Liver (tissue), 9 donors: ENCODE data around the gene MDN1. TPM values are rescaled to one million over a fixed set of nuclear protein-coding genes. Genes with fewer than 3 reads are reported as not detected.

Experiments used
- DNase-seq: peaks from one replicate; pipeline ENCODE4 v3.0.0-alpha.2; 2017; ENCODE audit warnings: low spot score
- H3K27ac ChIP-seq, 2 donors: one replicate each; pipeline ENCODE4 v1.7.0; 2013; ENCODE audit warnings: inconsistent platforms in 2 of 2, low read length in 2 of 2, control low read depth in 1 of 2, low read depth in 1 of 2, mild to moderate bottlenecking in 1 of 2
- H3K27me3 ChIP-seq, 4 donors: one replicate each; pipeline versions ENCODE4 v1.6.1 to v1.7.0; 2013; ENCODE audit warnings: low read length in 3 of 4, inconsistent platforms in 1 of 4, mild to moderate bottlenecking in 1 of 4, moderate library complexity in 1 of 4; ENCODE audit not compliant: control insufficient read depth in 4 of 4, insufficient read depth in 4 of 4
- H3K36me3 ChIP-seq, 4 donors: one replicate each; pipeline versions ENCODE4 v1.6.1 to v1.7.0; 2013; ENCODE audit warnings: low read length in 3 of 4, mild to moderate bottlenecking in 3 of 4, low read depth in 1 of 4, moderate library complexity in 1 of 4; ENCODE audit not compliant: control insufficient read depth in 4 of 4, insufficient read depth in 3 of 4
- H3K4me1 ChIP-seq, 4 donors: one replicate each; pipeline versions ENCODE4 v1.6.1 to v1.7.0; 2013; ENCODE audit warnings: low read length in 3 of 4, mild to moderate bottlenecking in 3 of 4, moderate library complexity in 1 of 4; ENCODE audit not compliant: control insufficient read depth in 4 of 4, insufficient read depth in 4 of 4
- H3K4me3 ChIP-seq, 3 donors: one replicate each; pipeline versions ENCODE4 v1.6.1 to v1.7.0; 2013; ENCODE audit warnings: low read length in 3 of 3, control low read depth in 1 of 3, low read depth in 1 of 3, mild to moderate bottlenecking in 1 of 3
- H3K9ac ChIP-seq, 2 donors: one replicate each; pipeline ENCODE4 v1.7.0; 2013; ENCODE audit warnings: low read length in 2 of 2, mild to moderate bottlenecking in 2 of 2, moderate library complexity in 2 of 2, control low read depth in 1 of 2, low read depth in 1 of 2
- H3K9me3 ChIP-seq, 4 donors: one replicate each; pipeline versions ENCODE4 v1.6.1 to v1.7.0; 2013; ENCODE audit warnings: low read length in 3 of 4; ENCODE audit not compliant: control insufficient read depth in 4 of 4
- ATF3 ChIP-seq: IDR thresholded peaks from 2 replicates; pipeline ENCODE4 v1.6.1; 2016; ENCODE audit warnings: antibody characterized with exemption
- CTCF ChIP-seq: fragments of 150-350 bp; IDR thresholded peaks from 2 replicates; pipeline ENCODE4 v1.5.1; 2017; ENCODE audit warnings: improper control_type of control experiment, low read depth, low read length; ENCODE audit not compliant: missing input control
- EGR1 ChIP-seq, 2 donors: IDR thresholded peaks; 2 replicates each; pipeline ENCODE4 v1.6.1; 2016 to 2018; ENCODE audit warnings: antibody characterized with exemption in 2 of 2, low read depth in 2 of 2
- FOXA1 ChIP-seq: IDR thresholded peaks from 2 replicates; pipeline ENCODE4 v1.6.1; 2016; ENCODE audit warnings: antibody characterized with exemption
- FOXA2 ChIP-seq: IDR thresholded peaks from 2 replicates; pipeline ENCODE4 v1.6.1; 2016; ENCODE audit warnings: antibody characterized with exemption
- GABPA ChIP-seq, 2 donors: IDR thresholded peaks in 1 of 2; conservative IDR thresholded peaks in 1 of 2; 2 replicates each; pipeline ENCODE4 v1.6.1; 2016; ENCODE audit warnings: antibody characterized with exemption in 2 of 2, mild to moderate bottlenecking in 1 of 2, moderate library complexity in 1 of 2
- HNF4A ChIP-seq, 2 donors: conservative IDR thresholded peaks; 2 replicates each; pipeline ENCODE4 v1.6.1; 2016; ENCODE audit warnings: antibody characterized with exemption in 2 of 2, mild to moderate bottlenecking in 2 of 2
- HNF4G ChIP-seq: IDR thresholded peaks from 2 replicates; pipeline ENCODE4 v1.6.1; 2016; ENCODE audit warnings: antibody characterized with exemption
- JUND ChIP-seq, 2 donors: IDR thresholded peaks; 2 replicates each; pipeline ENCODE4 v1.6.1; 2016; ENCODE audit warnings: antibody characterized with exemption in 2 of 2
- NR2F2 ChIP-seq: IDR thresholded peaks from 2 replicates; pipeline ENCODE4 v1.6.1; 2016; ENCODE audit warnings: antibody characterized with exemption
- RXRA ChIP-seq, 2 donors: IDR thresholded peaks; 2 replicates each; pipeline ENCODE4 v1.6.1; 2017 to 2018; ENCODE audit warnings: antibody characterized with exemption in 2 of 2, mild to moderate bottlenecking in 1 of 2
- SP1 ChIP-seq: IDR thresholded peaks from 2 replicates; pipeline ENCODE4 v1.6.1; 2018; ENCODE audit warnings: antibody characterized with exemption, mild to moderate bottlenecking
- WGBS: extraction: QIAGEN DNeasy Blood & Tissue Kit; methylation state at CpG from one replicate; pipeline ENCODE4 v1.1.7; 2013; 5-methylcytosine and 5-hydroxymethylcytosine counted together
- polyA plus RNA-seq, 2 donors: library from polyadenylated mRNA; stranded (reverse) in 1 of 2; unstranded in 1 of 2; fragments of 200-250 nt in 1 of 2; fragments of >200 nt in 1 of 2; fragmentation: Nextera tagmentation in 1 of 2; extraction: Ambion mirVana in 1 of 2; gene quantifications; one replicate each; pipeline versions ENCODE4 v1.2.1 to v1.2.3, GENCODE V29; 2013 to 2015
- total RNA-seq, 2 donors: library from RNA; depleted of rRNA; stranded (reverse); fragments of >200 nt; gene quantifications; one replicate each; pipeline ENCODE4 v1.2.3, GENCODE V29; 2014
- TF ChIP-seq, protein P1 (sequence below): IDR thresholded peaks from 2 replicates; pipeline ENCODE4 v1.6.1; 2016; ENCODE audit warnings: antibody characterized with exemption
- TF ChIP-seq, protein P2 (sequence below): IDR thresholded peaks from 2 replicates; pipeline ENCODE4 v1.6.1; 2016; ENCODE audit warnings: antibody characterized with exemption, mild to moderate bottlenecking
- TF ChIP-seq, protein P3 (sequence below): IDR thresholded peaks from 2 replicates; pipeline ENCODE4 v1.6.1; 2016; ENCODE audit warnings: antibody characterized with exemption
- donor health status: healthy.
- donor health status: healthy.
- donor health status: healthy.
- donor health status: healthy.
- donor health status: healthy.

The MDN1 gene
- total and polyA plus RNA-seq, 4 donors, result 5.4 to 48.9 (median 22.8) TPM

DNA sequence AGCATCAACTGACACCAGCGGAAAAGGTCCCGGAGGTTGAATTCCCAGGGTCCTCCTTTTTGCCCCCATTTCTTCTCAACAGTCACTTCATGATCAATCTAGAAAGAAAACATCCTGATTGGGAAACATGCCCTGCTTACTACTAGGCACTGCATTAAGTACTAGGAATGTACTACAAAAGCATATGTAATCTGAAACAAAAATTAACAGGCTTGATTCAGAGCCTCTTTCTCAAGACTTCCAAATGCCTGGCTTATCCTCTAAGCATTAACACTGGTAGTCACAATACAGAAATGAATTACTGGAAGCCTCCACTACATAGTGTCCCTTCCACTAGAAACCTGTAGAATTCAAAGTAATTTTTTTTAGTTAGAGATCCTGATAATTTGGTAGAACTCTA is 96.5 kb downstream of the MDN1 start (continued):
- TF ChIP-seq, protein P1, sequence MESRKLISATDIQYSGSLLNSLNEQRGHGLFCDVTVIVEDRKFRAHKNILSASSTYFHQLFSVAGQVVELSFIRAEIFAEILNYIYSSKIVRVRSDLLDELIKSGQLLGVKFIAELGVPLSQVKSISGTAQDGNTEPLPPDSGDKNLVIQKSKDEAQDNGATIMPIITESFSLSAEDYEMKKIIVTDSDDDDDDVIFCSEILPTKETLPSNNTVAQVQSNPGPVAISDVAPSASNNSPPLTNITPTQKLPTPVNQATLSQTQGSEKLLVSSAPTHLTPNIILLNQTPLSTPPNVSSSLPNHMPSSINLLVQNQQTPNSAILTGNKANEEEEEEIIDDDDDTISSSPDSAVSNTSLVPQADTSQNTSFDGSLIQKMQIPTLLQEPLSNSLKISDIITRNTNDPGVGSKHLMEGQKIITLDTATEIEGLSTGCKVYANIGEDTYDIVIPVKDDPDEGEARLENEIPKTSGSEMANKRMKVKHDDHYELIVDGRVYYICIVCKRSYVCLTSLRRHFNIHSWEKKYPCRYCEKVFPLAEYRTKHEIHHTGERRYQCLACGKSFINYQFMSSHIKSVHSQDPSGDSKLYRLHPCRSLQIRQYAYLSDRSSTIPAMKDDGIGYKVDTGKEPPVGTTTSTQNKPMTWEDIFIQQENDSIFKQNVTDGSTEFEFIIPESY, result no peak

GRCh38 chr6:89716532-89716931 is 103.1 kb downstream of the MDN1 start:
- Histone ChIP-seq H3K4me3 (no peak overlapping the region), H3K27me3 (no peaks in the 10 kb centered on the region), H3K9ac (no peak overlapping the region), H3K27ac (no peak overlapping the region), H3K36me3 (peaks cover 9 to 78% (median 64%) of the 10 kb centered on the region in 4 donors), H3K4me1 (no peaks in the 10 kb centered on the region), H3K9me3 (no peaks in the 10 kb centered on the region)
- DNase-seq, result no peak
- TF ChIP-seq, protein P1, result no peak
- TF ChIP-seq, protein P2, sequence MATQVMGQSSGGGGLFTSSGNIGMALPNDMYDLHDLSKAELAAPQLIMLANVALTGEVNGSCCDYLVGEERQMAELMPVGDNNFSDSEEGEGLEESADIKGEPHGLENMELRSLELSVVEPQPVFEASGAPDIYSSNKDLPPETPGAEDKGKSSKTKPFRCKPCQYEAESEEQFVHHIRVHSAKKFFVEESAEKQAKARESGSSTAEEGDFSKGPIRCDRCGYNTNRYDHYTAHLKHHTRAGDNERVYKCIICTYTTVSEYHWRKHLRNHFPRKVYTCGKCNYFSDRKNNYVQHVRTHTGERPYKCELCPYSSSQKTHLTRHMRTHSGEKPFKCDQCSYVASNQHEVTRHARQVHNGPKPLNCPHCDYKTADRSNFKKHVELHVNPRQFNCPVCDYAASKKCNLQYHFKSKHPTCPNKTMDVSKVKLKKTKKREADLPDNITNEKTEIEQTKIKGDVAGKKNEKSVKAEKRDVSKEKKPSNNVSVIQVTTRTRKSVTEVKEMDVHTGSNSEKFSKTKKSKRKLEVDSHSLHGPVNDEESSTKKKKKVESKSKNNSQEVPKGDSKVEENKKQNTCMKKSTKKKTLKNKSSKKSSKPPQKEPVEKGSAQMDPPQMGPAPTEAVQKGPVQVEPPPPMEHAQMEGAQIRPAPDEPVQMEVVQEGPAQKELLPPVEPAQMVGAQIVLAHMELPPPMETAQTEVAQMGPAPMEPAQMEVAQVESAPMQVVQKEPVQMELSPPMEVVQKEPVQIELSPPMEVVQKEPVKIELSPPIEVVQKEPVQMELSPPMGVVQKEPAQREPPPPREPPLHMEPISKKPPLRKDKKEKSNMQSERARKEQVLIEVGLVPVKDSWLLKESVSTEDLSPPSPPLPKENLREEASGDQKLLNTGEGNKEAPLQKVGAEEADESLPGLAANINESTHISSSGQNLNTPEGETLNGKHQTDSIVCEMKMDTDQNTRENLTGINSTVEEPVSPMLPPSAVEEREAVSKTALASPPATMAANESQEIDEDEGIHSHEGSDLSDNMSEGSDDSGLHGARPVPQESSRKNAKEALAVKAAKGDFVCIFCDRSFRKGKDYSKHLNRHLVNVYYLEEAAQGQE, result no peak
- TF ChIP-seq HNF4G, result no peak
- TF ChIP-seq FOXA1, result no peak
- TF ChIP-seq, protein P3, sequence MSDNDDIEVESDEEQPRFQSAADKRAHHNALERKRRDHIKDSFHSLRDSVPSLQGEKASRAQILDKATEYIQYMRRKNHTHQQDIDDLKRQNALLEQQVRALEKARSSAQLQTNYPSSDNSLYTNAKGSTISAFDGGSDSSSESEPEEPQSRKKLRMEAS, result no peak
- TF ChIP-seq SP1, result no peak
- no peak for TF ChIP-seq NR2F2
- no peak for TF ChIP-seq JUND (IDR thresholded peaks at IDR 0.05)
- no peak for TF ChIP-seq ATF3
- no peak for TF ChIP-seq HNF4A (conservative IDR thresholded peaks at IDR 0.05)
- no peak for TF ChIP-seq GABPA (IDR thresholded peaks at IDR 0.05 in 1 of 2, conservative IDR thresholded peaks at IDR 0.05 in 1 of 2)
- WGBS, result 96% methylated on average over 3 of the region's 3 CpGs

DNA sequence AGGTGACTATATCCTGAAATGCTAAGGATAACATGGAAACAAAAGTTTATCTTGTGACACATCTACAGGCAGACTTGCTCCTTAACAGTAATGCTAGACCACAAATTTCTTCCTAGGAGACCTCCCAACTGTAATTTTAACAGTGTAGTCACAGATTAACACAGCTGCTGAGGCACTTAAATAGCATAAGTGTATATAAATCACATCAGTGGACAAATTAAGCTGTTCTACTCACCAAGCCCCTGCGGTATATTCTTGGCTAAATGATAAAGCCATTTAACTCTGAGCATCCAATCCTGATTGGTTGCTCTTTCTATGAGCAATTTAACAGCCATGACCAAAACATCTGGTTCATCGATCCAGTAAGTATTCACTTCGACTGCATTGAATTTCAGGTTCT is 107.8 kb downstream of the MDN1 start:
- no peak overlapping the region for H3K27ac ChIP-seq
- no peak overlapping the region for H3K9ac ChIP-seq
- H3K36me3 ChIP-seq, result peaks cover 15 to 67% (median 47%) of the 10 kb centered on the region in 4 donors
- no peaks in the 10 kb centered on the region for H3K27me3 ChIP-seq
- WGBS, result 97% methylated on average over 3 of the region's 3 CpGs
- peaks cover 0 to 26% (median 21%) of the 10 kb centered on the region in 4 donors for H3K4me1 ChIP-seq
- DNase-seq, result no peak
- no peaks in the 10 kb centered on the region for H3K9me3 ChIP-seq
- H3K4me3 ChIP-seq, result no peak overlapping the region
- TF ChIP-seq, protein P2, result no peak
- no peak for TF ChIP-seq HNF4A (conservative IDR thresholded peaks at IDR 0.05)
- TF ChIP-seq HNF4G, result no peak
- TF ChIP-seq CTCF, result no peak
- no peak for TF ChIP-seq FOXA2
- no peak for TF ChIP-seq NR2F2
- TF ChIP-seq FOXA1, result no peak
- no peak for TF ChIP-seq SP1
- TF ChIP-seq EGR1 (IDR thresholded peaks at IDR 0.05; ENCODE audit: low read depth in 2 of 2), result no peak
- TF ChIP-seq, protein P3, result no peak
- no peak for TF ChIP-seq GABPA (IDR thresholded peaks at IDR 0.05 in 1 of 2, conservative IDR thresholded peaks at IDR 0.05 in 1 of 2)
- TF ChIP-seq RXRA (IDR thresholded peaks at IDR 0.05), result no peak
